IMR-90 (cell line): Measurements from ENCODE around the gene NCKIPSD. TPM values are rescaled to one million over a fixed set of nuclear protein-coding genes. Genes with fewer than 3 reads are reported as not detected.

Experiments used
- ATAC-seq: fragments of 200-7000 bp; cut with Tn5 transposase; 2 replicates; pipeline ENCODE4 v1.9.1; 2020; ENCODE audit warnings: low read depth, mild to moderate bottlenecking, moderate library complexity
- BruUV-seq: library from RNA; stranded (reverse); fragments of 400-500 nt; replicated peaks from 2 replicates; lab custom pipeline; 2021; lab: Mats Ljungman, UMichigan
- CTCF ChIA-PET: fragments of 300-600 bp; formaldehyde crosslinking; extraction: SDS; loops from one replicate; lab custom pipeline; 2021; ENCODE audit warnings: antibody characterized with exemption; lab: Yijun Ruan, JAX
- POLR2A ChIA-PET: fragments of 300-600 bp; sonication (Branson Sonifier 250); formaldehyde crosslinking; loops from one replicate; lab custom pipeline; 2022; ENCODE audit warnings: antibody characterized with exemption; ENCODE audit not compliant: unreplicated experiment; lab: Charles Lee
- DNase-seq: peaks from one replicate; pipeline ENCODE4 v3.0.0; 2013
- H2AFZ ChIP-seq: replicated peaks from 2 replicates; pipeline ENCODE3; 2013; ENCODE audit warnings: low read length, mild to moderate bottlenecking; ENCODE audit not compliant: poor library complexity
- H2AK5ac ChIP-seq: 2 replicates; pipeline ENCODE4 v1.6.1; 2013; ENCODE audit warnings: low read depth, low read length, inconsistent platforms
- H2AK9ac ChIP-seq: replicated peaks from 2 replicates; pipeline ENCODE3; 2013; ENCODE audit warnings: mild to moderate bottlenecking, low read depth, low read length, moderate library complexity; ENCODE audit not compliant: poor library complexity
- H2BK120ac ChIP-seq: 2 replicates; pipeline ENCODE4 v1.6.1; 2013; ENCODE audit warnings: low read depth, low read length, inconsistent platforms
- H2BK15ac ChIP-seq: 3 replicates; pipeline ENCODE4 v1.6.1; 2013; ENCODE audit warnings: low read depth, low read length, inconsistent platforms
- H2BK20ac ChIP-seq: 2 replicates; pipeline ENCODE4 v1.6.1; 2013; ENCODE audit warnings: low read depth, mild to moderate bottlenecking, inconsistent platforms, low read length, moderate library complexity
- H2BK5ac ChIP-seq: 2 replicates; pipeline ENCODE4 v1.6.1; 2013; ENCODE audit warnings: mild to moderate bottlenecking, low read depth, low read length, inconsistent platforms; ENCODE audit not compliant: poor library complexity, severe bottlenecking
- H3K14ac ChIP-seq: replicated peaks from 2 replicates; pipeline ENCODE4 v1.6.1; 2013; ENCODE audit warnings: low read depth, low read length, inconsistent platforms
- H3K18ac ChIP-seq: 2 replicates; pipeline ENCODE4 v1.6.1; 2013; ENCODE audit warnings: low read depth, low read length, control low read depth
- H3K23ac ChIP-seq: 2 replicates; pipeline ENCODE4 v1.6.1; 2013; ENCODE audit warnings: low read depth, low read length, inconsistent platforms
- H3K27ac ChIP-seq: 2 replicates; pipeline ENCODE4 v1.5.1; 2013; ENCODE audit warnings: mild to moderate bottlenecking, control low read depth, low read length; ENCODE audit not compliant: insufficient read depth
- H3K27me3 ChIP-seq: 2 replicates; pipeline ENCODE4 v1.6.1; 2013; ENCODE audit warnings: low read length; ENCODE audit not compliant: control insufficient read depth, insufficient read depth
- H3K36me3 ChIP-seq: 2 replicates; pipeline ENCODE4 v1.6.1; 2013; ENCODE audit warnings: low read length, mixed read lengths; ENCODE audit not compliant: control insufficient read depth, insufficient read depth
- H3K4ac ChIP-seq: 2 replicates; pipeline ENCODE4 v1.6.1; 2013; ENCODE audit warnings: low read depth, low read length, inconsistent platforms
- H3K4me1 ChIP-seq: 2 replicates; pipeline ENCODE4 v1.6.1; 2013; ENCODE audit warnings: low read length, mixed read lengths; ENCODE audit not compliant: control insufficient read depth, insufficient read depth
- H3K4me2 ChIP-seq: 2 replicates; pipeline ENCODE4 v1.6.1; 2013; ENCODE audit warnings: low read depth, mild to moderate bottlenecking, control low read depth, low read length, moderate library complexity
- H3K4me3 ChIP-seq: 2 replicates; pipeline ENCODE4 v1.5.1; 2013; ENCODE audit warnings: low read depth, mild to moderate bottlenecking, control low read depth, low read length, moderate library complexity; ENCODE audit not compliant: insufficient read depth
- H3K56ac ChIP-seq: 2 replicates; pipeline ENCODE4 v1.6.1; 2013; ENCODE audit warnings: low read length, inconsistent platforms; ENCODE audit not compliant: insufficient read depth; ENCODE audit errors: extremely low read depth
- H3K79me1 ChIP-seq, 2 experiments: 2 replicates each; pipeline ENCODE4 v1.6.1; 2013; ENCODE audit warnings: low read length in 2 of 2, inconsistent platforms in 1 of 2, low read depth in 1 of 2
- H3K9ac ChIP-seq: 2 replicates; pipeline ENCODE4 v1.6.1; 2013; ENCODE audit warnings: low read depth, low read length, control low read depth
- H3K9me1 ChIP-seq: 2 replicates; pipeline ENCODE4 v1.6.1; 2013; ENCODE audit warnings: low read length, inconsistent platforms; ENCODE audit not compliant: insufficient read depth
- H3K9me3 ChIP-seq: 2 replicates; pipeline ENCODE4 v1.6.1; 2013; ENCODE audit warnings: low read length; ENCODE audit not compliant: control insufficient read depth, insufficient read depth
- H4K20me1 ChIP-seq: 2 replicates; pipeline ENCODE4 v1.6.1; 2013; ENCODE audit warnings: low read length, inconsistent platforms; ENCODE audit not compliant: insufficient read depth
- H4K5ac ChIP-seq: 2 replicates; pipeline ENCODE4 v1.6.1; 2013; ENCODE audit warnings: mild to moderate bottlenecking, low read depth, low read length, control low read depth
- H4K8ac ChIP-seq, 2 experiments: 2 replicates each; pipeline ENCODE4 v1.6.1; 2013; ENCODE audit warnings: low read depth in 2 of 2, low read length in 2 of 2, control low read depth in 1 of 2, inconsistent platforms in 1 of 2
- H4K91ac ChIP-seq: 2 replicates; pipeline ENCODE4 v1.6.1; 2013; ENCODE audit warnings: low read depth, low read length, inconsistent platforms; ENCODE audit not compliant: insufficient read depth
- CHD1 ChIP-seq: IDR thresholded peaks from 2 replicates; pipeline ENCODE4 v1.6.1; 2012; ENCODE audit warnings: low read depth, low read length, improper control_type of control experiment
- FOS ChIP-seq: fragments of 150-350 bp; IDR thresholded peaks from 2 replicates; pipeline ENCODE4 v1.6.1; 2016; ENCODE audit warnings: low read depth, low read length
- MAFK ChIP-seq: IDR thresholded peaks from 2 replicates; pipeline ENCODE4 v1.6.1; 2012; ENCODE audit warnings: low read depth, low read length, improper control_type of control experiment
- MAZ ChIP-seq: IDR thresholded peaks from 2 replicates; pipeline ENCODE4 v1.6.1; 2012; ENCODE audit warnings: low read depth, mild to moderate bottlenecking, low read length, improper control_type of control experiment, moderate library complexity, borderline replicate concordance
- POLR2A ChIP-seq: IDR thresholded peaks from 2 replicates; pipeline ENCODE4 v1.6.1; 2012; ENCODE audit warnings: mild to moderate bottlenecking, low read depth, low read length
- RAD21 ChIP-seq: IDR thresholded peaks from 2 replicates; pipeline ENCODE4 v1.6.1; 2012; ENCODE audit warnings: low read length, improper control_type of control experiment
- RCOR1 ChIP-seq: IDR thresholded peaks from 2 replicates; pipeline ENCODE4 v1.6.1; 2012; ENCODE audit warnings: mild to moderate bottlenecking, low read length, improper control_type of control experiment; ENCODE audit not compliant: insufficient replicate concordance
- RFX5 ChIP-seq: IDR thresholded peaks from 2 replicates; pipeline ENCODE4 v1.8.0; 2012; ENCODE audit warnings: low read depth, mild to moderate bottlenecking, low read length, moderate library complexity
- WGBS, 2 experiments: methylation state at CpG; one replicate each; pipeline versions ENCODE4 v1.1.5 to v1.1.7; 2013; ENCODE audit warnings: missing lambda C conversion rate in 2 of 2; ENCODE audit not compliant: insufficient read length in 1 of 2; ENCODE audit errors: extremely low coverage in 2 of 2; 5-methylcytosine and 5-hydroxymethylcytosine counted together
- dilution Hi-C: fragments of 300-500 bp; cut with HindIII; formaldehyde crosslinking; loops from one replicate; pipeline ENCODE4 v1.14.3; 2018; ENCODE audit warnings: low sequenced_read_pairs; ENCODE audit not compliant: unreplicated experiment
- in situ Hi-C: fragments of 300-500 bp; cut with MboI; formaldehyde crosslinking; loops from 3 replicates; pipeline ENCODE4 v1.14.3; 2019; ENCODE audit warnings: low sequenced_read_pairs, inconsistent platforms, mixed read lengths
- intact Hi-C: fragments of 100-400 bp; cut with micrococcal nuclease; formaldehyde crosslinking; loops from 2 replicates; pipeline ENCODE4 v1.10.0; 2022
- polyA plus RNA-seq, 3 experiments: library from polyadenylated mRNA; depleted of rRNA; stranded (reverse); fragments of >200 nt; gene quantifications; 2 replicates each; pipeline ENCODE4 v1.2.3, GENCODE V29; 2012; ENCODE audit warnings: low replicate concordance in 1 of 3
- total RNA-seq: library from RNA; depleted of rRNA; stranded (reverse); fragments of >200 nt; gene quantifications from 2 replicates; pipeline ENCODE4 v1.2.3, GENCODE V29; 2012
- TF ChIP-seq, protein P1 (sequence below): fragments of 150-350 bp; IDR thresholded peaks from 2 replicates; pipeline ENCODE4 v1.6.1; 2017; ENCODE audit warnings: mild to moderate bottlenecking, antibody characterized with exemption, low read length, low read depth

The NCKIPSD gene
- total and polyA plus RNA-seq, 2 of the 4 experiments (the other 2 are of a cell fraction): 21.0 to 38.3 TPM

DNA sequence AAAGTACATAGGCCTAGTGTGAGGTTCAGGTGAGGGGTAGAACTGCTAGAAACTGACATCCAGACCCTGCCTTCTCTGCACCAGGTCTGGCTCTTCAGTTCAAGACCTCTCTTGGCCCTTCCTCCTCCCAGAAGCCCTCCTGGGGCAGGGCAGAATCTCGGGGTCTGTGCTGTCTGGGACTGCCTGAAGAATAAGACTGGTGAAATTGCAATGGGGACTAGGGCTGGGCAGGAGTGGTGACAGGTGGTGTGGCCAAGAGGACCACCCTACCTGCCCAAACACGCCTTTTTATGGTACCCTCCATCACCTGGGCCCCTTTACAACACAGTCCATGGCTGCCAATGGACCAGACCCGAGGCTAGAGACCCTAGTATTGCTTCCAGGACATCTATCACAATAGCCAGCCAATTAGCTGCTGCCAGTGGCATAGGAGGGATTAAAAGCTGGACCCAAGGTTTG, 1.5 kb upstream of the NCKIPSD start:
- WGBS, 2 experiments: no CpG with 5 or more reads among the region's 3 CpGs
- peaks cover 35 to 85% of the 10 kb centered on the region in 2 experiments for H3K79me1 ChIP-seq
- H2BK120ac ChIP-seq: peak overlapping the region; percentile 53; the same call in 1 of the 2 replicates
- H3K9ac ChIP-seq: no peak overlapping the region
- 0 out of 2 replicates have a peak overlapping the region, but pooled peaks have one; percentile 21 for H3K18ac ChIP-seq
- H2BK20ac ChIP-seq: peak overlapping the region; percentile 1; the same call in 1 of the 2 replicates
- intact Hi-C loops (loop anchor here (5.0 kb wide), 1 partner anchor 220 kb away; a partner anchor contains a TSS), dilution Hi-C loops (no loop called here), in situ Hi-C loops (no loop called here)
- H2BK5ac ChIP-seq: peak overlapping the region; percentile 53
- ChIA-PET POLR2A (no interaction called here), CTCF (interaction anchor here (1.0 kb wide), 1 partner anchor 53 kb away, joined by 3 read pairs; no protein-coding TSS in a partner anchor)
- H3K36me3 ChIP-seq: peaks cover 43% of the 10 kb centered on the region
- DNase-seq (no peak), ATAC-seq (no peak)
- no peak overlapping the region for H2BK15ac ChIP-seq
- H3K4ac ChIP-seq: peak overlapping the region; percentile 66
- peak overlapping the region; percentile 85 for H2AK9ac ChIP-seq
- H2AK5ac ChIP-seq: peak overlapping the region; percentile 70; the same call in 1 of the 2 replicates
- H3K23ac ChIP-seq: peak overlapping the region; percentile 25; the same call in 1 of the 2 replicates
- peak overlapping the region in 1 of 2 experiments; percentile 26; a peak in 1 of 4 replicates for H4K8ac ChIP-seq
- no peak overlapping the region for H2AFZ ChIP-seq
- H3K4me2 ChIP-seq: peak overlapping the region; percentile 9; the same call in 1 of the 2 replicates
- peaks cover 46% of the 10 kb centered on the region for H4K20me1 ChIP-seq
- peak overlapping the region; percentile 7; the same call in 1 of the 2 replicates for H4K5ac ChIP-seq
- H3K4me1 ChIP-seq: peaks cover 47% of the 10 kb centered on the region
- H3K56ac ChIP-seq: 0 out of 2 replicates have a peak overlapping the region, but pooled peaks have one; percentile 31
- BruUV-seq: no TSS peak
- H3K9me3 ChIP-seq: no peaks in the 10 kb centered on the region
- H3K27ac ChIP-seq: peak overlapping the region; percentile 70; the same call in 1 of the 2 replicates
- TF ChIP-seq POLR2A (no peak), CHD1 (no peak), RFX5 (no peak), FOS (no peak), RCOR1 (no peak), MAZ (no peak), MAFK (no peak), RAD21 (no peak)
- TF ChIP-seq, protein P1, sequence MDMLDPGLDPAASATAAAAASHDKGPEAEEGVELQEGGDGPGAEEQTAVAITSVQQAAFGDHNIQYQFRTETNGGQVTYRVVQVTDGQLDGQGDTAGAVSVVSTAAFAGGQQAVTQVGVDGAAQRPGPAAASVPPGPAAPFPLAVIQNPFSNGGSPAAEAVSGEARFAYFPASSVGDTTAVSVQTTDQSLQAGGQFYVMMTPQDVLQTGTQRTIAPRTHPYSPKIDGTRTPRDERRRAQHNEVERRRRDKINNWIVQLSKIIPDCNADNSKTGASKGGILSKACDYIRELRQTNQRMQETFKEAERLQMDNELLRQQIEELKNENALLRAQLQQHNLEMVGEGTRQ: no peak
- peaks cover 39% of the 10 kb centered on the region for H3K9me1 ChIP-seq
- no peak overlapping the region for H3K4me3 ChIP-seq
- peak overlapping the region; percentile 11; the same call in 1 of the 2 replicates for H4K91ac ChIP-seq
- H3K27me3 ChIP-seq: no peaks in the 10 kb centered on the region
- no peak overlapping the region for H3K14ac ChIP-seq
